Measurements from ENCODE around the gene RESP18.

The RESP18 gene

GRCh38 chr2:219290381-219291171 is 42.0 kb downstream of the RESP18 start:
- peak; percentile 7 for DNase-seq

- DNase-seq: no peak
Observed at GRCh38 chr2:219289537-219290361, 42.8 kb downstream of the RESP18 start.

- DNase-seq: no peak
Observed at GRCh38 chr2:219289195-219289536, 43.4 kb downstream of the RESP18 start.

GRCh38 chr2:219287580-219288265 is 44.8 kb downstream of the RESP18 start:
- DNase-seq: no peak

- peak; percentile 6 for DNase-seq
Observed at GRCh38 chr2:219287116-219287440, 45.5 kb downstream of the RESP18 start.

- no peak for DNase-seq
Observed at GRCh38 chr2:219286436-219287115, 46.0 kb downstream of the RESP18 start.

- DNase-seq: no peak
Observed at GRCh38 chr2:219285894-219286425, 46.6 kb downstream of the RESP18 start.

- DNase-seq: no peak
Observed at GRCh38 chr2:219285373-219285735, 47.2 kb downstream of the RESP18 start.

GRCh38 chr2:219284501-219285372 is 47.8 kb downstream of the RESP18 start:
- DNase-seq: no peak

- no peak for DNase-seq
Observed at GRCh38 chr2:219282943-219283581, 49.5 kb downstream of the RESP18 start.

GRCh38 chr2:219282375-219282774 is 50.2 kb downstream of the RESP18 start:
- no peak for DNase-seq

GRCh38 chr2:219281588-219281987 is 51.0 kb downstream of the RESP18 start:
- DNase-seq: no peak

- DNase-seq: no peak
Observed at GRCh38 chr2:219280651-219281050, 51.9 kb downstream of the RESP18 start.

GRCh38 chr2:219279916-219280516 is 52.5 kb downstream of the RESP18 start:
- no peak for DNase-seq

GRCh38 chr2:219279151-219279915 is 53.2 kb downstream of the RESP18 start, which contains the start of gene DNAJB2:
TSS of gene DNAJB2 (plus strand) at chr2:219279366. CDS start at chr2:219279834, 468 bp downstream.
- DNase-seq: peak; percentile 99

- DNase-seq: no peak
Observed at GRCh38 chr2:219278655-219279150, 53.8 kb downstream of the RESP18 start.

GRCh38 chr2:219277703-219278654 is 54.6 kb downstream of the RESP18 start:
- DNase-seq: peak; percentile 71

All from activated CD8-positive, alpha-beta memory T cell treated with anti-CD3 and anti-CD28 coated beads, Interleukin-2, amount 50 U/mL, for 4 hours (primary cell).